SK-N-MC (cell line): ENCODE results near the gene HNRNPM.

ENCODE experiments used
- EZH2 ChIP-seq: fragments of 200-600 bp; sonication (generic); IDR thresholded peaks from one replicate; pipeline ENCODE4 v1.6.1; 2017; ENCODE audit warnings: antibody characterized with exemption
- POLR2AphosphoS5 ChIP-seq: IDR thresholded peaks from 2 replicates; pipeline ENCODE4 v1.6.1; 2012; ENCODE audit warnings: mild to moderate bottlenecking, low read depth, low read length, borderline replicate concordance

DNA sequence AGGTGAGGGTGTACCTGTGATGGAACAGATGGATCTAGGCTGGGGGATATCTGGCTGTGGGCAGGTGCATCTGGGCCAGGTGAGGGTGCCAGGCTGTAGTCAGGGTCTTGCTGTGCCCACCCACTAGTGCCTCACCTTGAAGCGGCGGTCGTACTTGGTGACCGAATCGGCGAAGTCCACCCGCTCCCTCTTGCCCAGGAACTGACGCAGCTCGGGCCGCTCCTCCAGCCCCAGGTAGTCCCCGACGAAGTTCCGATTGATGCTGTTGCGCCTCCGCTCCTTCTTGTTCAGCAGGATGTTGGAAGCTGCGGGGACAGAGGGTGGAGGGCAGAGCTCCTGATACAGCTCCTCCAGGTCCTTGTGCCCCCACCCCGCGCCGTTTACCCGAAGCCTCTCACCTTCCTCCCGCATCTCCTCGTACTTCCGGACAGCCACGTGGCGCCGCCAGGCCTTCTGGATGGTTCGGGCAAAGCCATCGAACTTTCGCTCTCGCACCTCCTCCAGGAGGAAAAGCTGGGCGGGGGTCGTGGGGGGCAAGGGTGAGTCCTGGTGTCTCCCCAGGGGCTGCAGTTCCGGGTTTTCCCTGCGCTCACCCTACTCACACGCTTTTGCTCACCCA, 85.4 kb downstream of the HNRNPM start:
- no peak for TF ChIP-seq POLR2AphosphoS5
- TF ChIP-seq EZH2: no peak
